Thyroid gland (tissue), 4 donors: Measurements from ENCODE around the gene WDR54. TPM values are rescaled to one million over a fixed set of nuclear protein-coding genes. Genes with fewer than 3 reads are reported as not detected.
A peak's percentile ranks its signal among the peaks of the same experiment; 100 is the strongest.

Experiments used
- DNase-seq, 2 donors: peaks; one replicate each; pipeline ENCODE4 v3.0.0-alpha.2; 2019
- H3K27ac ChIP-seq, 3 donors: fragments of 200-600 bp; sonication (generic); 1 replicate in 2 of 3; 2 replicates in 1 of 3; pipeline ENCODE4 v1.5.1; 2016 to 2019; ENCODE audit warnings: mild to moderate bottlenecking in 1 of 3, moderate library complexity in 1 of 3
- H3K27me3 ChIP-seq: fragments of 200-600 bp; sonication (generic); one replicate; pipeline ENCODE4 v1.5.1; 2019
- H3K36me3 ChIP-seq, 2 donors: fragments of 200-600 bp; sonication (generic); one replicate each; pipeline ENCODE4 v1.5.1; 2016 to 2019
- H3K4me1 ChIP-seq, 2 donors: fragments of 200-600 bp; sonication (generic); one replicate each; pipeline ENCODE4 v1.5.1; 2017 to 2019
- H3K4me3 ChIP-seq, 3 donors: fragments of 200-600 bp; sonication (generic); replicated peaks in 1 of 3; 1 replicate in 2 of 3; 2 replicates in 1 of 3; pipeline ENCODE4 v1.5.1; 2016; ENCODE audit warnings: mild to moderate bottlenecking in 1 of 3
- H3K9me3 ChIP-seq: fragments of 200-600 bp; sonication (generic); one replicate; pipeline ENCODE4 v1.5.1; 2017
- POLR2A ChIP-seq, 2 donors: fragments of 450-650 bp; IDR thresholded peaks; one replicate each; pipeline ENCODE4 v1.6.1; 2017; ENCODE audit warnings: antibody characterized with exemption in 2 of 2, mild to moderate bottlenecking in 2 of 2, moderate library complexity in 1 of 2
- WGBS, 2 donors: methylation state at CpG; one replicate each; pipeline ENCODE4 v1.1.5; 2017; 5-methylcytosine and 5-hydroxymethylcytosine counted together
- intact Hi-C: fragments of 100-400 bp; cut with DNase I; formaldehyde crosslinking; loops from one replicate; pipeline ENCODE4 v1.15.1; 2023
- total RNA-seq, 4 donors: library from RNA; depleted of rRNA; stranded (reverse); fragments of >200 nt; gene quantifications; one replicate each; pipeline ENCODE4 v1.2.3, GENCODE V29; 2016
- TF ChIP-seq, protein P1 (sequence below), 6 experiments: fragments of 200-600 bp in 3 of 6; fragments of 450-650 bp in 3 of 6; sonication (generic) in 3 of 6; IDR thresholded peaks; one replicate each; pipeline ENCODE4 v1.5.1; 2016 to 2019; ENCODE audit warnings: antibody characterized with exemption in 6 of 6, mild to moderate bottlenecking in 2 of 6, inconsistent platforms in 1 of 6, moderate library complexity in 1 of 6

Gene WDR54
- total RNA-seq, 4 donors from 2014 or later = 6.5 to 19.3 (median 13.6) TPM

- TF ChIP-seq, protein P1, sequence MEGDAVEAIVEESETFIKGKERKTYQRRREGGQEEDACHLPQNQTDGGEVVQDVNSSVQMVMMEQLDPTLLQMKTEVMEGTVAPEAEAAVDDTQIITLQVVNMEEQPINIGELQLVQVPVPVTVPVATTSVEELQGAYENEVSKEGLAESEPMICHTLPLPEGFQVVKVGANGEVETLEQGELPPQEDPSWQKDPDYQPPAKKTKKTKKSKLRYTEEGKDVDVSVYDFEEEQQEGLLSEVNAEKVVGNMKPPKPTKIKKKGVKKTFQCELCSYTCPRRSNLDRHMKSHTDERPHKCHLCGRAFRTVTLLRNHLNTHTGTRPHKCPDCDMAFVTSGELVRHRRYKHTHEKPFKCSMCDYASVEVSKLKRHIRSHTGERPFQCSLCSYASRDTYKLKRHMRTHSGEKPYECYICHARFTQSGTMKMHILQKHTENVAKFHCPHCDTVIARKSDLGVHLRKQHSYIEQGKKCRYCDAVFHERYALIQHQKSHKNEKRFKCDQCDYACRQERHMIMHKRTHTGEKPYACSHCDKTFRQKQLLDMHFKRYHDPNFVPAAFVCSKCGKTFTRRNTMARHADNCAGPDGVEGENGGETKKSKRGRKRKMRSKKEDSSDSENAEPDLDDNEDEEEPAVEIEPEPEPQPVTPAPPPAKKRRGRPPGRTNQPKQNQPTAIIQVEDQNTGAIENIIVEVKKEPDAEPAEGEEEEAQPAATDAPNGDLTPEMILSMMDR (IDR thresholded peaks at IDR 0.05) = no peak
- Histone ChIP-seq H3K4me3 (no peak overlapping the region), H3K27ac (no peak overlapping the region), H3K27me3 (no peaks in the 10 kb centered on the region), H3K36me3 (no peaks in the 10 kb centered on the region), H3K9me3 (no peaks in the 10 kb centered on the region), H3K4me1 (peaks cover 0 to 2% of the 10 kb centered on the region in 2 donors)
- intact Hi-C loops = no loop called here
- 98% methylated on average over 2 of the region's 2 CpGs for WGBS, 2 donors
- DNase-seq = no peak
These were observed 25.4 kb upstream of the WDR54 start for GRCh38 chr2:74396149-74396548.

- Histone ChIP-seq H3K27ac (no peak overlapping the region), H3K36me3 (no peaks in the 10 kb centered on the region), H3K9me3 (no peaks in the 10 kb centered on the region), H3K27me3 (no peaks in the 10 kb centered on the region), H3K4me3 (no peak overlapping the region), H3K4me1 (no peaks in the 10 kb centered on the region)
- no peak for DNase-seq
- TF ChIP-seq POLR2A (IDR thresholded peaks at IDR 0.05) = no peak
- TF ChIP-seq, protein P1 (IDR thresholded peaks at IDR 0.05) = peak in 4 of 6 experiments; percentile 3 to 31 (median 24)
- intact Hi-C loops = no loop called here
These were observed 21.7 kb upstream of the WDR54 start for GRCh38 chr2:74399785-74400184.

- 74 to 84% methylated on average over 2 of the region's 2 CpGs for WGBS, 2 donors
- intact Hi-C loops = no loop called here
- H3K27ac ChIP-seq = no peak overlapping the region
- no peaks in the 10 kb centered on the region for H3K9me3 ChIP-seq
- no peak overlapping the region for H3K4me3 ChIP-seq
- no peaks in the 10 kb centered on the region for H3K27me3 ChIP-seq
- TF ChIP-seq, protein P1 (IDR thresholded peaks at IDR 0.05) = no peak
- no peak for TF ChIP-seq POLR2A (IDR thresholded peaks at IDR 0.05)
- no peak for DNase-seq
- no peaks in the 10 kb centered on the region for H3K36me3 ChIP-seq
- H3K4me1 ChIP-seq = no peaks in the 10 kb centered on the region
These were observed 19.6 kb upstream of the WDR54 start for GRCh38 chr2:74401891-74402290.

DNA sequence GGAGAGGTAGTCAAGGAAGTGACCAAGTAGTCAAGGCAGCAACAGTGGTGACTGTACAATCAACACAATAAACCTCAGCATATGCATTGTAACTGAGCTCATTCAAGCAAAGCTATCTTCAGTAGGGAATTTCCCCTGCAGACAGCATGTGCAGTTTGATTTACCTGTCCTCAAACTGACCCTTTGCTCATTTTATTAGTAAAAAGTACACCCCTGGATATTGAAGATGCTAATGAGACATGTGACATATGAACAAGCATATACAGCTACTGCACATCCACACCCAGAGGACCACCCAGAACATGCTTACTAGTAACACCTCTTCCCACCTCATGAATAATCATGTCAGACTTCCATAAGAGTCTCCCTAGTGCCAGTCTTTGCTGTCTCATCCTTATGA, 15.5 kb upstream of the WDR54 start:
- intact Hi-C loops = no loop called here
- Histone ChIP-seq H3K36me3 (no peaks in the 10 kb centered on the region), H3K27me3 (no peaks in the 10 kb centered on the region), H3K4me1 (no peaks in the 10 kb centered on the region), H3K27ac (no peak overlapping the region), H3K4me3 (no peak overlapping the region), H3K9me3 (no peaks in the 10 kb centered on the region)
- TF ChIP-seq, protein P1 (IDR thresholded peaks at IDR 0.05) = no peak
- no peak for TF ChIP-seq POLR2A (IDR thresholded peaks at IDR 0.05)
- DNase-seq = no peak

DNA sequence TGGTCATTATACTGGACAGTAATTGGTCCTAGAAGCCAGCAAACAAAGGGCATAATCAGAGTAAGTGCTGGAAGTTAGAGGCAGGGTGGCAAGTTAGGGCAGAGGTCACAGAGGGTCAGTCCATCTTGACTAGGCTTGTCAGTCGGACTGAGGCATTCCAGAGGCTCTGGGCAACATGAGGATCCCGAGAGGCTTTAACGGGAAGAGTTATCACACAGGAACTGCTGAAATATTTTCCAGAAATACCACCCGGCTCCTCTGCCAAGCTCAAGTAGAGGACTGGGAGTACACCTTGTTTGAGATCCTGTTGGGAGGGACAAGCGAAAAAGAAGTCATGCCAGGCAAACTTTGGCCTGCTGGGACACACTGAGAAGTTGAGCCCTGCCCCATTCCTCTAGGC, 13.8 kb upstream of the WDR54 start:
- Histone ChIP-seq H3K27me3 (no peaks in the 10 kb centered on the region), H3K9me3 (no peaks in the 10 kb centered on the region), H3K36me3 (no peaks in the 10 kb centered on the region), H3K4me1 (no peaks in the 10 kb centered on the region), H3K27ac (no peak overlapping the region), H3K4me3 (no peak overlapping the region)
- no peak for DNase-seq
- 62 to 85% methylated on average over 5 of the region's 5 CpGs for WGBS, 2 donors
- intact Hi-C loops = no loop called here
- TF ChIP-seq, protein P1 (IDR thresholded peaks at IDR 0.05) = no peak
